ENCODE measurements around the gene PAQR8. TPM values are rescaled to one million over a fixed set of nuclear protein-coding genes. Genes with fewer than 3 reads are reported as not detected.

PAQR8 gene
- total and polyA plus RNA-seq, 3 experiments from 2014 or later: 10.2 to 17.9 (median 11.7) TPM

- CTCF ChIA-PET: interaction anchor here (1.0 to 4.4 kb wide), 11 partner anchors 9 to 78 kb away, joined by 3 to 57 read pairs (median 13); partner anchors contain the start of gene MCM3
- peaks cover 49 to 66% (median 63%) of the 10 kb centered on the region in 3 donors for H3K4me1 Mint-ChIP-seq
Observed at GRCh38 chr6:52363228-52363867, 1.4 kb downstream of the PAQR8 start.

DNA sequence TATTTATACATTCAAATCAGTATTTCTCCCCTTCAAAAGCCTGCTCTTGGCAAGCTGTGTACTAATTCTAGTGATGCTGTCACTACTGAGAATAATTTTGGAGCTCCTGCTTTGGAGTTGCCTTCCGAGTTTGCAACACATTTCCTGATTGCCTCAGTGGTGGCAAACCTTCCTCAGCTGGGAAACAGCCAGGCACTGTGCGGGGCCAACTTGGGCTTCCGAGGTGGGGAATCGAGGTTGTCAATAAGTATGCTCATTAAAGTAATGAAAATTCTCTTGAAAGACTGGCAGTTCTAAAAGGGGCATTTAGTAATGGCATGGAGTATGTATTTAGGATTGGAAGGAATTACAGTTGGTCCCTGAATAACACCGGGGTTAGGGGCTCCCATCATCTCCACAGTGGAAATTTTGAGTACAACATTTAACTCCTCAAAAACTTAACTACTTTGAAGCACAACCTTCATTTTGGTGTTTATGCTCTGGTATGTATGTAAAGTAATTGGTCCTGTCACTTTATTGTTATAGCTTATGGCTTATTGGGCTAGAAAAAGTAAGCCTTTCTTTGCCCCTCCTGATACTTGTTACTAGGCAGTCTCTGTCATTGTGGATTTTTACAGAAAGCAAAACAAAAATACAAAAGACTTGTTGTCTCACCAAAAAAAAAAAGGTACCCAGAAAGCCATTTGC is 2.7 kb downstream of the PAQR8 start:
- Histone ChIP-seq H3K36me3 (ENCODE audit: insufficient read depth, low read length) (no peaks in the 10 kb centered on the region), H3K9me3 (ENCODE audit: low read length) (no peaks in the 10 kb centered on the region), H3K27ac (ENCODE audit: low read depth, low read length) (no peak overlapping the region), H3K4me1 (ENCODE audit: insufficient read depth, low read length) (peaks cover 50% of the 10 kb centered on the region), H3K27me3 (ENCODE audit: insufficient read depth, low read length, poor library complexity, severe bottlenecking) (no peaks in the 10 kb centered on the region), H3K4me3 (ENCODE audit: low read length) (no peak overlapping the region)
- no peak for DNase-seq
- peaks cover 0 to 50% (median 6%) of the 10 kb centered on the region in 3 donors for H3K36me3 Mint-ChIP-seq
- POLR2A ChIA-PET: interaction anchor here (4.1 kb wide), 1 partner anchor 80 kb away, joined by 48 read pairs; the partner anchor contains the start of gene MCM3
- no peaks in the 10 kb centered on the region for H3K9me3 Mint-ChIP-seq
- H3K4me3 Mint-ChIP-seq: peak overlapping the region in 6 of 7 donors; percentile 21 to 99 (median 71)
- CTCF ChIA-PET: interaction anchor here (1.0 to 4.4 kb wide), 8 partner anchors 9 to 79 kb away, joined by 3 to 57 read pairs (median 8); partner anchors contain the start of gene MCM3
- H3K4me1 Mint-ChIP-seq: peaks cover 58 to 78% (median 76%) of the 10 kb centered on the region in 3 donors
- peak overlapping the region in 5 of 8 donors; percentile 17 to 51 (median 39) for H3K27ac Mint-ChIP-seq
- H3K27me3 Mint-ChIP-seq: no peaks in the 10 kb centered on the region

More at GRCh38 chr6:52363228-52363867, 1.4 kb downstream of the PAQR8 start:
- peaks cover 42% of the 10 kb centered on the region for H3K4me1 ChIP-seq (ENCODE audit: insufficient read depth, low read length)
- no peaks in the 10 kb centered on the region for H3K36me3 ChIP-seq (ENCODE audit: insufficient read depth, low read length)
- H3K9me3 ChIP-seq (ENCODE audit: low read length): no peaks in the 10 kb centered on the region
- no peaks in the 10 kb centered on the region for H3K27me3 ChIP-seq (ENCODE audit: insufficient read depth, low read length, poor library complexity, severe bottlenecking)
- peak overlapping the region; percentile 94 for H3K4me3 ChIP-seq (ENCODE audit: low read length)
- Mint-ChIP-seq H3K27ac (peak overlapping the region in 7 of 8 donors; percentile 15 to 98 (median 96)), H3K4me3 (peak overlapping the region; percentile 92 to 100 (median 99)), H3K27me3 (no peaks in the 10 kb centered on the region), H3K36me3 (peaks cover 0 to 40% (median 6%) of the 10 kb centered on the region in 3 donors), H3K9me3 (no peaks in the 10 kb centered on the region)
- POLR2A ChIA-PET: interaction anchor here (1.8 to 4.1 kb wide), 3 partner anchors 26 to 79 kb away, joined by 17 to 48 read pairs (median 27); partner anchors contain the start of gene MCM3
- peak overlapping the region; percentile 95 for H3K27ac ChIP-seq (ENCODE audit: low read depth, low read length)
- DNase-seq: no peak

GRCh38 chr6:52365317-52365716 is 3.4 kb downstream of the PAQR8 start:
- DNase-seq: no peak
- Mint-ChIP-seq H3K27ac (peak overlapping the region in 2 of 8 donors; percentile 23 to 51), H3K36me3 (peaks cover 0 to 56% (median 8%) of the 10 kb centered on the region in 3 donors), H3K27me3 (no peaks in the 10 kb centered on the region), H3K4me1 (peaks cover 60 to 84% (median 82%) of the 10 kb centered on the region in 3 donors), H3K4me3 (peak overlapping the region in 1 of 7 donors; percentile 71), H3K9me3 (no peaks in the 10 kb centered on the region)
- H3K27me3 ChIP-seq (ENCODE audit: insufficient read depth, low read length, poor library complexity, severe bottlenecking): no peaks in the 10 kb centered on the region
- H3K9me3 ChIP-seq (ENCODE audit: low read length): no peaks in the 10 kb centered on the region
- no peaks in the 10 kb centered on the region for H3K36me3 ChIP-seq (ENCODE audit: insufficient read depth, low read length)
- peaks cover 50% of the 10 kb centered on the region for H3K4me1 ChIP-seq (ENCODE audit: insufficient read depth, low read length)
- no peak overlapping the region for H3K4me3 ChIP-seq (ENCODE audit: low read length)
- ChIA-PET POLR2A (interaction anchor here (0.6 to 4.1 kb wide), 4 partner anchors 9 to 710 kb away, joined by 3 to 48 read pairs (median 3); partner anchors contain the start of gene MCM3), CTCF (interaction anchor here (1.3 to 1.8 kb wide), 4 partner anchors 9 to 52 kb away, joined by 3 to 4 read pairs (median 3); no protein-coding TSS in a partner anchor)
- H3K27ac ChIP-seq (ENCODE audit: low read depth, low read length): no peak overlapping the region

DNA sequence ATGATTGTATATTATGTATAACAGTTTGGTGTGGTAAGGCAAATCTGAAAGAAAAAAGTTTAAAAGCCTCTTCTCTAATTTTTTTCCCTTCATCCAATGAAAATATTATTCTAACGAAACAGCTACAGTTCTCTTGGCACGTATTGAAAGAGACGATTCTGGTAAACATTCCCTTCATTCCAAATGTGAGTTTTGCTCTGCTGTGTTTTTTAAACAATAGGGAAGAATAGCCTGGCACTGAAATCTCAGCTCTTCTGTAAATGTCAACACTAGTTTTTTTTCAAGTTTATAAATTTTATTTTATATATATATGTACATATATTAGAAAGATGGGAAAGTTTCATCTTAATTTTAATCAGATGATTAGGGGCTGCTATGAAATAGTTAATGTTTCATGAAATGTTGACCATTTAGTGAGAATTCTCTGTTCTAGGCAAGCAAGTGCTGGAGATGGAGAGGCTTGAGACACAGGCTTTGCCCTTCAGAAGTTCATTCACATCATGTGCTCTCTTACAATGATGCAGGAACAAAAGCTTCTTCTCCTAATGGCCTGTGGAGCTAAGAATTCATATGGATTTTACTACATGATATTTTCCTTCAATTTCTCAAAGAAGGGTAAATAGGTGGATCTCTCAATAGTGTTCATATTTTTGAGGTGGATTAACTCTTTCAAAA is 4.1 kb downstream of the PAQR8 start:
- ChIA-PET CTCF (interaction anchor here (1.3 kb wide), 2 partner anchors 22 to 51 kb away, joined by 3 read pairs; no protein-coding TSS in a partner anchor), POLR2A (interaction anchor here (0.6 to 0.9 kb wide), 3 partner anchors 8 to 710 kb away, joined by 3 read pairs; no protein-coding TSS in a partner anchor)
- no peak overlapping the region for H3K27ac ChIP-seq (ENCODE audit: low read depth, low read length)
- no peaks in the 10 kb centered on the region for H3K27me3 Mint-ChIP-seq
- no peaks in the 10 kb centered on the region for H3K27me3 ChIP-seq (ENCODE audit: insufficient read depth, low read length, poor library complexity, severe bottlenecking)
- no peaks in the 10 kb centered on the region for H3K36me3 ChIP-seq (ENCODE audit: insufficient read depth, low read length)
- no peaks in the 10 kb centered on the region for H3K9me3 ChIP-seq (ENCODE audit: low read length)
- no peaks in the 10 kb centered on the region for H3K9me3 Mint-ChIP-seq
- peak overlapping the region in 1 of 7 donors; percentile 15 for H3K4me3 Mint-ChIP-seq
- peaks cover 0 to 62% (median 8%) of the 10 kb centered on the region in 3 donors for H3K36me3 Mint-ChIP-seq
- DNase-seq: no peak
- H3K4me3 ChIP-seq (ENCODE audit: low read length): no peak overlapping the region
- H3K27ac Mint-ChIP-seq: peak overlapping the region in 1 of 8 donors; percentile 14
- peaks cover 67 to 91% (median 89%) of the 10 kb centered on the region in 3 donors for H3K4me1 Mint-ChIP-seq
- peaks cover 48% of the 10 kb centered on the region for H3K4me1 ChIP-seq (ENCODE audit: insufficient read depth, low read length)

- no peaks in the 10 kb centered on the region for H3K27me3 ChIP-seq (ENCODE audit: insufficient read depth, low read length, poor library complexity, severe bottlenecking)
- Mint-ChIP-seq H3K27ac (peak overlapping the region in 4 of 8 donors; percentile 21 to 80 (median 48)), H3K36me3 (peaks cover 4 to 55% (median 8%) of the 10 kb centered on the region in 3 donors), H3K4me1 (peaks cover 64 to 92% (median 91%) of the 10 kb centered on the region in 3 donors), H3K27me3 (no peaks in the 10 kb centered on the region), H3K9me3 (no peaks in the 10 kb centered on the region), H3K4me3 (peak overlapping the region in 1 of 7 donors; percentile 57)
- no peaks in the 10 kb centered on the region for H3K36me3 ChIP-seq (ENCODE audit: insufficient read depth, low read length)
- no peak for DNase-seq
- no peak overlapping the region for H3K4me3 ChIP-seq (ENCODE audit: low read length)
- H3K27ac ChIP-seq (ENCODE audit: low read depth, low read length): no peak overlapping the region
- no peaks in the 10 kb centered on the region for H3K9me3 ChIP-seq (ENCODE audit: low read length)
- ChIA-PET CTCF (no interaction called here), POLR2A (interaction anchor here (0.6 kb wide), 1 partner anchor 11 kb away, joined by 17 read pairs; no protein-coding TSS in a partner anchor)
- peaks cover 39% of the 10 kb centered on the region for H3K4me1 ChIP-seq (ENCODE audit: insufficient read depth, low read length)
Observed at GRCh38 chr6:52368002-52368401, 6.1 kb downstream of the PAQR8 start.

- Histone ChIP-seq H3K27me3 (ENCODE audit: insufficient read depth, low read length, poor library complexity, severe bottlenecking) (no peaks in the 10 kb centered on the region), H3K4me1 (ENCODE audit: insufficient read depth, low read length) (peaks cover 27% of the 10 kb centered on the region), H3K9me3 (ENCODE audit: low read length) (no peaks in the 10 kb centered on the region), H3K27ac (ENCODE audit: low read depth, low read length) (no peak overlapping the region), H3K4me3 (ENCODE audit: low read length) (no peak overlapping the region), H3K36me3 (ENCODE audit: insufficient read depth, low read length) (no peaks in the 10 kb centered on the region)
- DNase-seq: no peak
- Mint-ChIP-seq H3K36me3 (peaks cover 12 to 65% (median 16%) of the 10 kb centered on the region in 3 donors), H3K4me3 (no peak overlapping the region), H3K9me3 (peaks cover 0 to 5% (median 0%) of the 10 kb centered on the region in 5 donors), H3K4me1 (peaks cover 58 to 89% (median 89%) of the 10 kb centered on the region in 3 donors), H3K27me3 (no peaks in the 10 kb centered on the region), H3K27ac (peak overlapping the region in 4 of 8 donors; percentile 12 to 56 (median 32))
- ChIA-PET CTCF (interaction anchor here (1.1 kb wide), 1 partner anchor 84 kb away, joined by 4 read pairs; no protein-coding TSS in a partner anchor), POLR2A (no interaction called here)
Observed at GRCh38 chr6:52369234-52369633, 7.3 kb downstream of the PAQR8 start.

DNA sequence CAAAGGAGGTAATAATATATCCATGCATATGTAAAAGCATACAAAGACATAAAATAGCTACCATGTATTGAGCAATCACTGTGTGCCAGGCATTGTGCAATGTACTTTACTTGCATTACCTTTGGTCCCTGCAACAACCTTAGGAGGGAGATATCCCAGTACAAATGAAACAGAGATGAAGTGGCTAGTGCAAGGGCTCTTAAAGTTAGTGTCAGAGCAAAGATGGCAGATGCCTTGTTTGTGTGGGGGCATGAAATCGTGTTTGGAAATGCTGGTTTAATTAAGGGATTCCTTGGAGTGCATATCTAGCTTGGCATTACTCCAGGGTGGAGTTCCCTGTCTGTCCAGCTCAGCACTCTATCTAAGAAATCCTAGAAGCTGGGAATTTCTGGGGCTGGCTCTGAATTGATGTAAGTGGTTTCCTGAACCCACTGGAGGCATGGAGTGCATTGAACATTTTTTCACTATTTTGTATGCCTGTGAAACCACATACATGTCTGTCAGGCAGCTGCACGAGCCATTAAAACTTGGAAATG is 9.8 kb downstream of the PAQR8 start:
- ChIA-PET CTCF (interaction anchor here (1.0 to 4.0 kb wide), 7 partner anchors 8 to 87 kb away, joined by 3 to 13 read pairs (median 4); partner anchors contain the start of genes MCM3 and PAQR8), POLR2A (no interaction called here)
- peaks cover 0 to 9% (median 0%) of the 10 kb centered on the region in 5 donors for H3K9me3 Mint-ChIP-seq
- no peak overlapping the region for H3K27ac ChIP-seq (ENCODE audit: low read depth, low read length)
- no peak for DNase-seq
- no peak overlapping the region for H3K4me3 ChIP-seq (ENCODE audit: low read length)
- no peaks in the 10 kb centered on the region for H3K9me3 ChIP-seq (ENCODE audit: low read length)
- H3K27me3 Mint-ChIP-seq: no peaks in the 10 kb centered on the region
- peak overlapping the region in 3 of 8 donors; percentile 32 to 41 (median 40) for H3K27ac Mint-ChIP-seq
- H3K36me3 Mint-ChIP-seq: peaks cover 17 to 58% (median 18%) of the 10 kb centered on the region in 3 donors
- H3K4me1 Mint-ChIP-seq: peaks cover 63 to 90% (median 88%) of the 10 kb centered on the region in 3 donors
- H3K27me3 ChIP-seq (ENCODE audit: insufficient read depth, low read length, poor library complexity, severe bottlenecking): no peaks in the 10 kb centered on the region
- H3K36me3 ChIP-seq (ENCODE audit: insufficient read depth, low read length): no peaks in the 10 kb centered on the region
- H3K4me3 Mint-ChIP-seq: no peak overlapping the region
- H3K4me1 ChIP-seq (ENCODE audit: insufficient read depth, low read length): peaks cover 33% of the 10 kb centered on the region

Data from CD8-positive, alpha-beta memory T cell (primary cell).